Parathyroid adenoma (tissue), 2 donors: ENCODE data around the gene GNG12.

ENCODE experiments used
- H2AFZ ChIP-seq: fragments of 300-600 bp; sonication (generic); one replicate; pipeline ENCODE4 v1.7.0; 2017; ENCODE audit warnings: antibody characterized with exemption, mild to moderate bottlenecking
- H3K27ac ChIP-seq: fragments of 300-600 bp; sonication (generic); one replicate; pipeline ENCODE4 v1.7.0; 2017
- H3K27me3 ChIP-seq: fragments of 300-600 bp; sonication (generic); one replicate; pipeline ENCODE4 v1.7.0; 2017; ENCODE audit warnings: low read length; ENCODE audit not compliant: control insufficient read depth, insufficient read depth
- H3K36me3 ChIP-seq: fragments of 300-600 bp; sonication (generic); one replicate; pipeline ENCODE4 v1.7.0; 2017; ENCODE audit warnings: low read length; ENCODE audit not compliant: control insufficient read depth, insufficient read depth
- H3K4me1 ChIP-seq: fragments of 300-600 bp; sonication (generic); one replicate; pipeline ENCODE4 v1.7.0; 2017; ENCODE audit warnings: control low read depth
- H3K4me2 ChIP-seq: fragments of 300-600 bp; sonication (generic); one replicate; pipeline ENCODE4 v1.7.0; 2017; ENCODE audit warnings: low read length
- H3K4me3 ChIP-seq: fragments of 300-600 bp; sonication (generic); one replicate; pipeline ENCODE4 v1.7.0; 2017; ENCODE audit warnings: low read depth, low read length
- H3K79me2 ChIP-seq: fragments of 300-600 bp; sonication (generic); one replicate; pipeline ENCODE4 v1.7.0; 2017; ENCODE audit warnings: control low read depth
- H3K9ac ChIP-seq: fragments of 300-600 bp; sonication (generic); one replicate; pipeline ENCODE4 v1.7.0; 2017; ENCODE audit warnings: mild to moderate bottlenecking
- H3K9me3 ChIP-seq: fragments of 300-600 bp; sonication (generic); one replicate; pipeline ENCODE4 v1.7.0; 2017; ENCODE audit warnings: low read length; ENCODE audit not compliant: control insufficient read depth
- TF ChIP-seq, protein P1 (sequence below): fragments of 300-600 bp; sonication (generic); IDR thresholded peaks from one replicate; pipeline ENCODE4 v1.7.0; 2017; ENCODE audit warnings: antibody characterized with exemption, mild to moderate bottlenecking
- donor health status: primary hyperparathyroidism.

The GNG12 gene

DNA sequence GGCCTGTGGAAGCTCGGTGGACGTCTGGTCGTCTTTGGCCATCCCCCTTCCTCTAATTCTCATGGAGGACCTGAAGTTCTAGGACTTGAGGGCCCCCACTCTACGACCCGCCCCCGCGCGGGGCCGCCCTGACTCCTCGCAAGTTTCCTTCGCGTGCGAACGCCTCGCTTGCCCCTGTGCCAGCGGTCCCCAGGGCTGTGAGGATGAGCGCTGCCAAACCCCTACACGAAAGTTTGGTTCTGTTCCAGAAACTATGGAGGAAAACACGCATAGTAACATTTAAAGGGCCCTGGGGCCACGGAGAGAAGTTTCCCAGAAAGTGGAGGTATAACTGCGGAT, 304 bp upstream of the GNG12 start:
- peak overlapping the region; percentile 76 for H3K27ac ChIP-seq
- peak overlapping the region; percentile 83 for H2AFZ ChIP-seq
- H3K27me3 ChIP-seq: no peaks in the 10 kb centered on the region
- H3K4me1 ChIP-seq: peaks cover 4% of the 10 kb centered on the region
- H3K36me3 ChIP-seq: no peaks in the 10 kb centered on the region
- TF ChIP-seq, protein P1, sequence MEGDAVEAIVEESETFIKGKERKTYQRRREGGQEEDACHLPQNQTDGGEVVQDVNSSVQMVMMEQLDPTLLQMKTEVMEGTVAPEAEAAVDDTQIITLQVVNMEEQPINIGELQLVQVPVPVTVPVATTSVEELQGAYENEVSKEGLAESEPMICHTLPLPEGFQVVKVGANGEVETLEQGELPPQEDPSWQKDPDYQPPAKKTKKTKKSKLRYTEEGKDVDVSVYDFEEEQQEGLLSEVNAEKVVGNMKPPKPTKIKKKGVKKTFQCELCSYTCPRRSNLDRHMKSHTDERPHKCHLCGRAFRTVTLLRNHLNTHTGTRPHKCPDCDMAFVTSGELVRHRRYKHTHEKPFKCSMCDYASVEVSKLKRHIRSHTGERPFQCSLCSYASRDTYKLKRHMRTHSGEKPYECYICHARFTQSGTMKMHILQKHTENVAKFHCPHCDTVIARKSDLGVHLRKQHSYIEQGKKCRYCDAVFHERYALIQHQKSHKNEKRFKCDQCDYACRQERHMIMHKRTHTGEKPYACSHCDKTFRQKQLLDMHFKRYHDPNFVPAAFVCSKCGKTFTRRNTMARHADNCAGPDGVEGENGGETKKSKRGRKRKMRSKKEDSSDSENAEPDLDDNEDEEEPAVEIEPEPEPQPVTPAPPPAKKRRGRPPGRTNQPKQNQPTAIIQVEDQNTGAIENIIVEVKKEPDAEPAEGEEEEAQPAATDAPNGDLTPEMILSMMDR: no peak
- no peaks in the 10 kb centered on the region for H3K79me2 ChIP-seq
- no peak overlapping the region for H3K9ac ChIP-seq
- H3K4me3 ChIP-seq: peak overlapping the region; percentile 78
- H3K9me3 ChIP-seq: no peaks in the 10 kb centered on the region
- peak overlapping the region; percentile 94 for H3K4me2 ChIP-seq

DNA sequence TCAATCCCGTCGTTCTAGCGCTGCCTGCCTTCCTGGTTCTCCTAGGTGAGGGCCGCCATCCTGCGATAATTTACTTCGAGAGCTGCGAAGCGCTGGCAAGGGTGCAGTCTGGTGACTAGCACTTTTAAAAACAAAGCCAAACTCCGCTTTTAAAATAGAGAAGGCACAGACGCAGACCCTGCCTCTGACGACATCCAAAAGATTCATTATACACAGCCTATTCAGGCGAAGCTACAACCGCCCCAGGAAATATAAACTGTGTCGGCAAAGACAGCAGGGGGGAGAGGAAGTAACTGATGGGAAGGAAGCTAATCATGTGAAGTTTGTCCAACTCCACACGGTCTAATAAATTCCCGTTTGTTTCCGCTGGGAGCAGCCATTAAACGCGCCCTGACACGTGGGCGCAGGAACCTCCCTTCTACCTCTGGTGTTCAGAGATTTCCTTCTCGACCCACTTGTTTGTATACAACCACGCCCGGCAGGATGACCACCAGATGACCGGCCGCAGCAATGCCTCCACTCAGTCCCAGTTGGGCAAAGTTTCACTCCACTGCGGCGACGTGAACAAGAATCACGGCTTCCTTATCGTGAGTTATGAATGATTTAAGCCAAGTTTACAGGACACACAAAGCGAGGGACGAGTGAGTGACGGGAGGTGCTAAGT, 1.3 kb downstream of the GNG12 start:
- Histone ChIP-seq H3K4me1 (peaks cover 4% of the 10 kb centered on the region), H3K79me2 (peaks cover 8% of the 10 kb centered on the region), H3K4me3 (peak overlapping the region; percentile 78), H3K27ac (peak overlapping the region; percentile 76), H3K36me3 (no peaks in the 10 kb centered on the region), H3K9ac (no peak overlapping the region), H2AFZ (peak overlapping the region; percentile 83), H3K4me2 (peak overlapping the region; percentile 94), H3K9me3 (no peaks in the 10 kb centered on the region), H3K27me3 (no peaks in the 10 kb centered on the region)
- TF ChIP-seq, protein P1: no peak

DNA sequence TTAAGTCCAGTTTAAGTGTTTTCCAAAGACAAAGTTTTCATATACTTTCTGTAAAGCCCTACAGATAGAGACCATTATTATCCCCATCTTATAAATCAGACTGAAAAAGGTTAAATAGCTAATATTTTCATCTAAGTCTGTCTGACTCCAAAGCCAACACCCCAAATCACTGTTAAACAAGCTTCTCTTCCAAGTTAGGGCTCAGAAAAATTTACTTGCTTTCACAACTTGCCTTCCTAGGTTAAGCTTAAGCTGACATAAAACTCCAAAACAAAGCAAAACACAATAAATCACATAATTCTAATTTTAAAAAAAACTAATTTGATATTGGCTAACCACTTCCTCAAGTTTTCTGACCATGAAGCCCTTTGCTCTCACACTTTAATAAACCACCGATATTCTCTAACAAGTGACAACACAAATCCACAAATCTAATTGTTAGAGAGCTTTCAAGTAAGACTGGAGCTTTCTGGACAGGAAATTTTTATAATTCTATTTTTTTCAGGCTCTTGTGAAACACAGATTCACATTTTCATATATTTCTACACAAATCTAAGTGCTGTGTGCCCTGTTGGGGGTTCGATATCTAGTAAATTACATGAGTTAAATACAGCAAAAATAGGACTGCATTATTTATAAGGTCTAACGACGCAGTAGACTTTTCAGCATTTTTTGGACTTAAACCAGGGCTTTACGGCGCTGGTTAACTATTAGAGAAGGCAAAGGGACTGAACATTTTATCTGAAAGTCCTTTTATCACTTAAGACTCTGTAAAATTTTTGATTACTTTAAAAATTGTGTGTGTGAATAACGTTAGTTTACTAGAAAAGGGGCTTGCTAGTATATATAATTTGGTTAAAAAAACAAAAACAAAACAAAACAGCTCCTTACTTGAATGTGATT, 2.1 kb downstream of the GNG12 start:
- peaks cover 11% of the 10 kb centered on the region for H3K79me2 ChIP-seq
- peak overlapping the region; percentile 83 for H2AFZ ChIP-seq
- H3K4me1 ChIP-seq: peaks cover 6% of the 10 kb centered on the region
- H3K27ac ChIP-seq: peak overlapping the region; percentile 76
- H3K36me3 ChIP-seq: no peaks in the 10 kb centered on the region
- TF ChIP-seq, protein P1: no peak
- no peaks in the 10 kb centered on the region for H3K9me3 ChIP-seq
- no peaks in the 10 kb centered on the region for H3K27me3 ChIP-seq
- H3K4me2 ChIP-seq: peak overlapping the region; percentile 94
- H3K9ac ChIP-seq: no peak overlapping the region
- H3K4me3 ChIP-seq: peak overlapping the region; percentile 78

DNA sequence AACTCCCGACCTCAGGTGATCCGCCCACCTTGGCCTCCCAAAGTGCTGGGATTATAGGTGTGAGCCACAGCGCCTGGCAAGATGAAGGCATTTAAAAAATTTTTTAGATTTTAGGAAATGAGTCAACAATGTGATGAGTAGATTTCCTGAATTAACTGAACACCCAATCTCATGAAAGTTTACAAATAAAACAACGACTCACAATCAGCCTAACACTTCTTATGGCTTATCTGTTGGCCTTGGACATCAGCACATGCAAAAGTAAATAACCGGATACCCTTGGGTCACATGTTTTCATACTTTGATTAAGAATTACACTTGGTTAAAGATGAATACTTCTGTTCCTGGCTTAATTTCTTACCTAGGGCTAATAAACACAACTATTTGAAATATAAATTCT, 3.0 kb downstream of the GNG12 start:
- Histone ChIP-seq H3K4me2 (no peak overlapping the region), H3K36me3 (no peaks in the 10 kb centered on the region), H3K27ac (peak overlapping the region; percentile 76), H3K4me3 (peak overlapping the region; percentile 18), H3K9me3 (no peaks in the 10 kb centered on the region), H3K9ac (no peak overlapping the region), H3K27me3 (no peaks in the 10 kb centered on the region), H3K79me2 (peaks cover 11% of the 10 kb centered on the region), H2AFZ (no peak overlapping the region), H3K4me1 (peaks cover 7% of the 10 kb centered on the region)
- TF ChIP-seq, protein P1: no peak
